OCI-LY7 (cell line): ENCODE data around the gene RET. TPM values are rescaled to one million over a fixed set of nuclear protein-coding genes. Genes with fewer than 3 reads are reported as not detected.
A peak's percentile ranks its signal among the peaks of the same experiment; 100 is the strongest.

ENCODE experiments used
- BruUV-seq: library from RNA; stranded (reverse); fragments of 400-500 nt; replicated peaks from 2 replicates; lab custom pipeline; 2021; lab: Mats Ljungman, UMichigan
- CTCF ChIA-PET: fragments of 300-600 bp; sonication (Branson Sonifier 250); formaldehyde crosslinking; loops from one replicate; lab custom pipeline; 2022; ENCODE audit warnings: antibody characterized with exemption; ENCODE audit not compliant: unreplicated experiment; lab: Charles Lee
- POLR2A ChIA-PET: fragments of 300-600 bp; sonication (Branson Sonifier 250); formaldehyde crosslinking; loops from one replicate; lab custom pipeline; 2022; ENCODE audit warnings: antibody characterized with exemption; lab: Charles Lee
- DNase-seq: peaks from one replicate; pipeline ENCODE4 v3.0.0-alpha.2; 2015; ENCODE audit warnings: low spot score
- H2AFZ ChIP-seq: fragments of 200-600 bp; sonication (generic), shearing (Covaris generic); 2 replicates; pipeline ENCODE4 v1.6.1; 2014; ENCODE audit warnings: mild to moderate bottlenecking, antibody characterized with exemption, low read length, moderate library complexity
- H3K27ac ChIP-seq: fragments of 200-600 bp; sonication (generic); 2 replicates; pipeline ENCODE4 v1.5.1; 2014; ENCODE audit warnings: mixed run types, low read depth, mild to moderate bottlenecking, moderate library complexity, low read length, inconsistent platforms; ENCODE audit not compliant: poor library complexity, severe bottlenecking
- H3K36me3 ChIP-seq: fragments of 200-600 bp; sonication (generic); 2 replicates; pipeline ENCODE4 v1.6.1; 2014; ENCODE audit warnings: mild to moderate bottlenecking, antibody characterized with exemption, low read length, moderate library complexity, mixed read lengths; ENCODE audit not compliant: insufficient read depth
- H3K4me1 ChIP-seq: fragments of 200-600 bp; sonication (generic); 2 replicates; pipeline ENCODE4 v1.5.1; 2014; ENCODE audit warnings: mild to moderate bottlenecking, low read length; ENCODE audit not compliant: insufficient read depth, poor library complexity, severe bottlenecking
- H3K4me2 ChIP-seq: fragments of 200-600 bp; sonication (generic); 2 replicates; pipeline ENCODE4 v1.6.1; 2014; ENCODE audit warnings: mild to moderate bottlenecking, low read length
- H3K4me3 ChIP-seq: fragments of 200-600 bp; sonication (generic); 2 replicates; pipeline ENCODE4 v1.5.1; 2014; ENCODE audit warnings: mild to moderate bottlenecking, low read depth, low read length; ENCODE audit not compliant: poor library complexity, severe bottlenecking
- H3K79me2 ChIP-seq: fragments of 200-600 bp; sonication (generic); 2 replicates; pipeline ENCODE4 v1.6.1; 2016; ENCODE audit warnings: low read depth, mild to moderate bottlenecking, low read length, moderate library complexity, mixed read lengths; ENCODE audit not compliant: insufficient read depth
- H3K9me2 ChIP-seq: fragments of 200-600 bp; sonication (generic); 2 replicates; pipeline ENCODE4 v1.6.1; 2016; ENCODE audit warnings: mild to moderate bottlenecking, low read length, mixed read lengths; ENCODE audit not compliant: insufficient read depth
- H3K9me3 ChIP-seq: fragments of 200-600 bp; sonication (generic); 2 replicates; pipeline ENCODE4 v1.6.1; 2014; ENCODE audit warnings: mild to moderate bottlenecking, mixed run types, low read length, mixed read lengths
- H4K20me1 ChIP-seq: fragments of 200-600 bp; sonication (generic); 2 replicates; pipeline ENCODE4 v1.6.1; 2014; ENCODE audit warnings: mild to moderate bottlenecking, antibody characterized with exemption, low read length, moderate library complexity, mixed read lengths; ENCODE audit not compliant: insufficient read depth
- EZH2phosphoT487 ChIP-seq: fragments of 200-600 bp; sonication (generic); IDR thresholded peaks from 2 replicates; pipeline ENCODE4 v1.6.1; 2018; ENCODE audit warnings: low read depth, borderline replicate concordance, mild to moderate bottlenecking, mixed run types, antibody characterized with exemption, low read length, moderate library complexity, mixed read lengths
- intact Hi-C: fragments of 100-400 bp; cut with micrococcal nuclease; formaldehyde crosslinking; loops from one replicate; pipeline ENCODE4 v1.10.0; 2022; ENCODE audit not compliant: unreplicated experiment
- total RNA-seq, 2 experiments: library from RNA; depleted of rRNA in 1 of 2; stranded (reverse); fragments of >200 nt in 1 of 2; shearing (Covaris generic) in 1 of 2; gene quantifications; 2 replicates each; pipeline ENCODE4 v1.2.3, GENCODE V29; 2014 to 2022
- TF ChIP-seq, protein P1 (sequence below): fragments of 200-600 bp; sonication (generic); conservative IDR thresholded peaks from 2 replicates; pipeline ENCODE4 v1.5.1; 2014; ENCODE audit warnings: mild to moderate bottlenecking, antibody characterized with exemption, low read length, moderate library complexity, mixed read lengths

The RET gene
- total RNA-seq, 2 experiments from 2014 or later = 0.06 TPM; not detected in 1

DNA sequence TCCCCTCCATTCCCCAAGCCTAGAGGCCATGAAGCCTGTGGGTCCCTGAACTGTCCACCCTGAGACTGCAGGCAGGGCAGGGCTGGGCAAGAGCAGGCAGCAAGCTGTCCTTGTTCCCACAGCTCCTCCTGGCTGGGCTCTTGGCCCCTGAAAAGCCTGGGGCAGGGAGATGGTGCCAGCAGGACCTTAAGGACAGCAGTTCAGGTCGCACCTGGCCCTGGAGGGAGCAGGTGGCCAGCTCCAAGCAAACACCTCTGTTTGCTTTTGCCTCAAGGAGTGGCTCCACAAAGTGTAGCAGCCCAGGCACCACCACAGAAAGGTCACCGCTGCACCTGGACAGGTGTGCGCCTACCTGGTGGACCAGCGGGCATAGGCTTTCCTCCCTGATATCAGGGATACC, 5.2 kb downstream of the RET start:
- BruUV-seq = no TSS peak
- intact Hi-C loops = no loop called here
- DNase-seq = no peak
- Histone ChIP-seq H3K4me1 (peaks cover 8% of the 10 kb centered on the region), H4K20me1 (no peaks in the 10 kb centered on the region), H3K4me2 (no peak overlapping the region), H3K79me2 (no peaks in the 10 kb centered on the region), H3K4me3 (no peak overlapping the region), H3K36me3 (no peaks in the 10 kb centered on the region), H3K27ac (no peak overlapping the region), H2AFZ (no peak overlapping the region), H3K9me2 (no peaks in the 10 kb centered on the region), H3K9me3 (no peaks in the 10 kb centered on the region)
- no peak for TF ChIP-seq EZH2phosphoT487
- TF ChIP-seq, protein P1, sequence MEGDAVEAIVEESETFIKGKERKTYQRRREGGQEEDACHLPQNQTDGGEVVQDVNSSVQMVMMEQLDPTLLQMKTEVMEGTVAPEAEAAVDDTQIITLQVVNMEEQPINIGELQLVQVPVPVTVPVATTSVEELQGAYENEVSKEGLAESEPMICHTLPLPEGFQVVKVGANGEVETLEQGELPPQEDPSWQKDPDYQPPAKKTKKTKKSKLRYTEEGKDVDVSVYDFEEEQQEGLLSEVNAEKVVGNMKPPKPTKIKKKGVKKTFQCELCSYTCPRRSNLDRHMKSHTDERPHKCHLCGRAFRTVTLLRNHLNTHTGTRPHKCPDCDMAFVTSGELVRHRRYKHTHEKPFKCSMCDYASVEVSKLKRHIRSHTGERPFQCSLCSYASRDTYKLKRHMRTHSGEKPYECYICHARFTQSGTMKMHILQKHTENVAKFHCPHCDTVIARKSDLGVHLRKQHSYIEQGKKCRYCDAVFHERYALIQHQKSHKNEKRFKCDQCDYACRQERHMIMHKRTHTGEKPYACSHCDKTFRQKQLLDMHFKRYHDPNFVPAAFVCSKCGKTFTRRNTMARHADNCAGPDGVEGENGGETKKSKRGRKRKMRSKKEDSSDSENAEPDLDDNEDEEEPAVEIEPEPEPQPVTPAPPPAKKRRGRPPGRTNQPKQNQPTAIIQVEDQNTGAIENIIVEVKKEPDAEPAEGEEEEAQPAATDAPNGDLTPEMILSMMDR = no peak
- CTCF ChIA-PET = interaction anchor here (0.6 kb wide), 1 partner anchor 24 kb away, joined by 3 read pairs; no protein-coding TSS in a partner anchor
- POLR2A ChIA-PET = interaction anchor here (0.6 kb wide), 1 partner anchor 14 kb away, joined by 3 read pairs; no protein-coding TSS in a partner anchor

DNA sequence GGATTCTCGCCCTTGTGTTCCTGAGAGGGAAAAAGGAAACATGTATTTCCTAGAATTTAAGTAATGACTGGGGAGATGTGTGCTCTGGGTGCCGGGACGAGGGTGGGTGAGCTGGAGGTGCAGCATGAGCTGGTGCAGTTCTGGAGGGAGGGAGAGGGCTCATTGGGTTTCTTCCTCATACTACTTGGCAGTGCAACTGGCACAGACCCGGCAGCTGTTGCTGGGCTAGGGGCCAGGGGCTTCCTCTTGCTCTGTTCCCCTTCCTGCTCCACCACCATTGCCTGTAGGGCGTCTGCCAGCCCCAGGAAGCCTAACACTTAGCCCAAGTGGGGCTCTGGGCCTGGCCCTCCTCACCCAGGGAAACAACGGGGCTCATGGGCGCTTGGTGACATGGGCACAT, 5.9 kb downstream of the RET start:
- CTCF ChIA-PET = no interaction called here
- H3K4me1 ChIP-seq = peaks cover 8% of the 10 kb centered on the region
- POLR2A ChIA-PET = no interaction called here
- no peak for TF ChIP-seq EZH2phosphoT487
- TF ChIP-seq, protein P1 = no peak
- H4K20me1 ChIP-seq = no peaks in the 10 kb centered on the region
- no peak overlapping the region for H2AFZ ChIP-seq
- BruUV-seq = no TSS peak
- no peak overlapping the region for H3K4me2 ChIP-seq
- H3K9me2 ChIP-seq = no peaks in the 10 kb centered on the region
- no peaks in the 10 kb centered on the region for H3K79me2 ChIP-seq
- no peak overlapping the region for H3K27ac ChIP-seq
- no peaks in the 10 kb centered on the region for H3K9me3 ChIP-seq
- no peaks in the 10 kb centered on the region for H3K36me3 ChIP-seq
- no peak overlapping the region for H3K4me3 ChIP-seq
- no peak for DNase-seq
- intact Hi-C loops = no loop called here

DNA sequence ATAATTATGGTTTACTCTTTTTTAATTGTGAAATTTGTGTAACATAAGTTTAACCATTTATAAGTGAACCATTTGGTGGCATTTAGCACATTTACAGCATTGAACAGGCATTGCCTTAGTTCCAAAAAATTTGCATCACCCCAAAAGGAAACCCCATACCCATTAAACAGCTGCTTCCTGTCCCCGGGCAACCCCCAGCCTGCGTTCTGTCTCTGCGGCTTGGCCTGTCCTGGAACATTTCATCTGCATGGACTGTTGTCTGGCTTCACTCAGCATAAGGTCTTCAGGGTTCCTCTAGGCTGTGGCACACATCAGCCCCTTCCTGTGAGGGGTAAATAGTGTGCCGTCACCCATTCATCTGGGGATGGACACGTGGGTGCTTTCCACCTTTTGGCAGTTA, 6.9 kb downstream of the RET start:
- Histone ChIP-seq H3K9me2 (no peaks in the 10 kb centered on the region), H3K27ac (no peak overlapping the region), H4K20me1 (no peaks in the 10 kb centered on the region), H3K79me2 (no peaks in the 10 kb centered on the region), H3K4me3 (no peak overlapping the region), H3K4me2 (peak overlapping the region; percentile 20; the same call in 1 of the 2 replicates), H2AFZ (no peak overlapping the region), H3K36me3 (no peaks in the 10 kb centered on the region), H3K9me3 (no peaks in the 10 kb centered on the region), H3K4me1 (peaks cover 8% of the 10 kb centered on the region)
- intact Hi-C loops = no loop called here
- no TSS peak for BruUV-seq
- CTCF ChIA-PET = no interaction called here
- TF ChIP-seq, protein P1 = no peak
- no peak for TF ChIP-seq EZH2phosphoT487
- POLR2A ChIA-PET = interaction anchor here (0.6 kb wide), 1 partner anchor 104 kb away, joined by 3 read pairs; no protein-coding TSS in a partner anchor
- DNase-seq = no peak
